ENCODE measurements around the gene SSBP2. TPM values are rescaled to one million over a fixed set of nuclear protein-coding genes. Genes with fewer than 3 reads are reported as not detected.
"Not testable (repeated sequence)": the region's sequence is repeated elsewhere in the genome, so short reads cannot be mapped to it uniquely, and the experiment has no call there.

The SSBP2 gene
- total RNA-seq, 1 experiment from 2014 or later: 4.7 TPM

DNA sequence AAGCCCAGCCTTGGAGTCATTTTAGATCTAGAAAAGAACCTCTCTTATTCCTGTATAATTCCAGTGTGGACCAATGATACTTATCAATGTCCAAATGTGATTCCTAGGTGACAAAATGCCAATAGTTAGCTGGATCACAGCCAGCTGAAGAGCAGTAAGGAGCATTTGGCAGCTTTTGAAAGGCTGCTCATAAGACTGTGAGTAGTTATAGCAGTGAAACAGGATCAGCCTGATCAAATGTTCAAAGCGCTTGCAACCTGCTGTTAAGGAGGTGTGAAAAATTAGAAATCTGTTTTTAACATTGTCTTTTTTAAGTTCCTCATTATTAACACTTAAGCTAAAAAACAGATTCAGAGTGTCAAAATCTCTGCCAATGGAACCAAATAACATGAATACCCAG lies 85.1 kb downstream of the SSBP2 start:
- no peak for DNase-seq (ENCODE audit: low spot score)

DNA sequence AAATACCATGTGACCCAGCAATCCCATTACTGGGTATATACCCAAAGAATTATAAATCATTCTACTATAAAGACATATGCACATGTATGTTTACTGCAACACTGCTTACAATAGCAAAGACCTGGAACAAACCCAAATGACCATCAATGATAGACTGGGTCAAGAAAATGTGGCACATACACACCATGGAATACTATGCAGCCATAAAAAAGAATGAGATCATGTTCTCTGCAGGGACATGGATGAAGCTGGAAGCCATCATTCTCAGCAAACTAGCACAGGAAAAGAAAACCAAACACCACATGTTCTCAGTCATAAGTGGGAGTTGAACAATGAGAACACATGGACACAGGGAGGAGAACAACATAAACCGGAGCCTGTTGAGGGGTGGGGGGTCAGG lies 90.3 kb downstream of the SSBP2 start:
- not testable (repeated sequence) for DNase-seq (ENCODE audit: low spot score)

- DNase-seq (ENCODE audit: low spot score): peak; percentile 68
Observed at GRCh38 chr5:81657386-81657785, 93.5 kb downstream of the SSBP2 start.

GRCh38 chr5:81656783-81657182 lies 94.1 kb downstream of the SSBP2 start:
- no peak for DNase-seq (ENCODE audit: low spot score)

DNA sequence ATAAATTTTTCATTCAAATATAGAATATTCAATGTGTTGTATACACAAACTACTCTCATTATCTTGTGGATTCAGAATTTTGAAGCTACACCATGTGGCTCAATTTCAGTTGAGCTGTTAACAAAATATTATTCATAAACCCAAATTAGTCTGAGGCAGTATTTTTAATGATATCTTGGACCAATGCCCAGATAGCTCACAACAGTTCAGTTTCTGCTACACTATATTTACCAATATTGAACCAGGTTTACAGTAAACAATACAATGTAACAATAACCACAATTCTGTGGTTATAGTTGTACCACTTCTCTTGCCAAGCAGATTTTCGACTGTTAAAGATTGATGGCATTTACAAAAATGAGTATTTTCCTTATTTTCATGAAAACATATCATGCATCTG lies 99.9 kb downstream of the SSBP2 start:
- DNase-seq (ENCODE audit: low spot score): no peak

GRCh38 chr5:81646469-81646995 lies 104.4 kb downstream of the SSBP2 start:
- DNase-seq (ENCODE audit: low spot score): no peak

- DNase-seq (ENCODE audit: low spot score): no peak
Observed at GRCh38 chr5:81642210-81642609, 108.7 kb downstream of the SSBP2 start.

- no peak for DNase-seq (ENCODE audit: low spot score)
Observed at GRCh38 chr5:81639556-81639955, 111.3 kb downstream of the SSBP2 start.

DNA sequence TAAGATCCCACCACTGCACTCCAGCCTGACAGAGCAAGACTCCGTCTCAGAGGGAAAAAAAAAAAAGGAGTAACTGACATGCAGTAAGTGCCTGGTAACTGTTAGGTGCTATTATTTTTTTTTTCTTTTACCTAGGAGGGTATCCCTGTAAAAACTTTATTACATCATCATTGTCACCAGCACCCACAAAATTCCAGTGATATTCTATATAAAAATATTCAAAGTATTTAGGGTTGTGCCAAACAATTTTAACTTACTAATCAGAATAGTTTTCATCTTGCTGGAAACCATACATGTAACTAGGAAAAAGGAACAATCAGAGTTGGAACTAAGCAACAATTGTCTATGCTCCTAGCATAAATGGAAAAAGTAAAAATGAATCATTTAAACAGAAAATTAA lies 112.4 kb downstream of the SSBP2 start:
- no peak for DNase-seq (ENCODE audit: low spot score)

DNA sequence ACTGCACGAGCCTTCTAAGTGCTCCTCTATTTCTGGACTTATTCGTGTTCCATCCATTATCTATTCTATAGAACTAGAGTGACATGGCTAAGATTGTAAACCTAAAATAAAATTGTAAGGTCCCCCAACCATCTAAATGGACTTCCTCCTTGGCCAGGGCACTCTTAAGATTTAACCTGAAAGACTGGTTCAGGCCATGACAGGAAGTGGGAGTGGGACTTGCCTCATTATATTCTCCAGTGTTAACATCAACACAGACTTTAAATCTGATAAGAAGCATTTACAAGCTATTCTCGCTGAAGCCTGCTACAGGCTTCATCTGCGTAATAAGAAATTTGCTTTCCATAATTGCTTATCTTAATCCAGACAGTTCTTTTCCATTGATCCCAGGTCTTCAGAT lies 117.0 kb downstream of the SSBP2 start:
- peak; percentile 61 for DNase-seq (ENCODE audit: low spot score)

GRCh38 chr5:81633471-81633870 lies 117.4 kb downstream of the SSBP2 start:
- no peak for DNase-seq (ENCODE audit: low spot score)

GRCh38 chr5:81632679-81633078 lies 118.2 kb downstream of the SSBP2 start:
- no peak for DNase-seq (ENCODE audit: low spot score)

GRCh38 chr5:81631621-81632020 lies 119.3 kb downstream of the SSBP2 start:
- DNase-seq (ENCODE audit: low spot score): no peak

DNA sequence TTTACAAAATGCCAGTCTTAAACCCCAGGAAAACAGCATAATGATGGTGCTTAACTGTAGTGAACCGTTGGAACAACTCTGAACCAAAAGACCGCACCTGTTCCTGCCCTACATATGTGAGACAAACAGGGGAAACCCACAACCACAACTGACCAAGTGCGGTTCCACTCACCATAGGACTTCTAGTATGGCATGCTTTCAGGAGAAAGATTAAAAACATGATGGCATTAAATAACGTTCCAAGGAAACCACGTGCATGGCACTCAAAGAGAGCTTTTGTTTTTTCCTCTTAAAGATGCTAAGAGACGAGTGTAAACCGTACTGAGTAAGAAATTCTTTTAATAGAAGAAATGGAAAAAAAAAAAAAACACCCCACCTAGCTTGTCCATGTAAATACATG lies 119.8 kb downstream of the SSBP2 start:
- DNase-seq (ENCODE audit: low spot score): no peak

DNA sequence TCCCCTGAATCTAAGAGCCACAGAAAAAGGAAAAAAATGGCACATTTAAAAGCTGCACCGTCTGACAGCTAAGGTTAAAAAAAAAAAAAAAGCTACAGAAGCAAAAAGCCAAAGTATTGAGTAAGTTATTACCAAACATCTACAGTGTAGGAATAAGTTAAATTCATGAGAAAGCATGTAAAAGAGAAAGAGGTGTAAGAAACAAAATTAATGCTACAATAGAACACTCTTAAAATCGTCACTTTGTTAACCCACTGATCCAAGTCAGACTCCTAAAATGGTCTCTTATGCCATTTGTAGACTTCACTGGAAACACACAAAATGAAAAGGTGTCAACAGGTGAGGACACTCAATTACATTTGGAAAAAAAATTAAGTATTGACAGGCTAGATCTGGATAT lies 120.2 kb downstream of the SSBP2 start:
- no peak for DNase-seq (ENCODE audit: low spot score)

DNA sequence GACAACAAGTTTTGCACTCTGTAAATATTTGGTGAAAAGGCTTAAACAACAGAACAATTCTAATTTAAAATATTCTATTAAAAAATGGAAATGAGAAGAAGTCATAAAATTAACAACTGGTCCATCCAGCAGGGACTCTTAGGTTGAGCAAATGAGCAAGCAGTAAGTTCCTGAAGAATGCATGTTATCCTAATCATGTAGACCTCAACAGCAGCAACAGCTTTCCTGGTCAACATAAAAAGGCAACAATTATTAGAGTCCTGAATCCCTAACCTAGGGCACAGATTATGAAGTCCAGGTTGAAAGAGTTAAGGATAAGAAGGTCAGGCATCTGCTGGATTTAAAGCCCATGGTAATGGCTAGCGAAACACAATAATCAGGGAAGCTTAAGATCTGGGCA lies 120.9 kb downstream of the SSBP2 start:
- no peak for DNase-seq (ENCODE audit: low spot score)

GRCh38 chr5:81628061-81628460 lies 122.8 kb downstream of the SSBP2 start:
- not testable (repeated sequence) for DNase-seq (ENCODE audit: low spot score)

- DNase-seq (ENCODE audit: low spot score): peak; percentile 85
Observed at GRCh38 chr5:81626524-81626923, 124.4 kb downstream of the SSBP2 start.

GRCh38 chr5:81609810-81610375 lies 141.0 kb downstream of the SSBP2 start:
- no peak for DNase-seq (ENCODE audit: low spot score)

- no peak for DNase-seq (ENCODE audit: low spot score)
Observed at GRCh38 chr5:81608976-81609375, 141.9 kb downstream of the SSBP2 start.

- DNase-seq (ENCODE audit: low spot score): no peak
Observed at GRCh38 chr5:81607693-81608092, 143.2 kb downstream of the SSBP2 start.

DNA sequence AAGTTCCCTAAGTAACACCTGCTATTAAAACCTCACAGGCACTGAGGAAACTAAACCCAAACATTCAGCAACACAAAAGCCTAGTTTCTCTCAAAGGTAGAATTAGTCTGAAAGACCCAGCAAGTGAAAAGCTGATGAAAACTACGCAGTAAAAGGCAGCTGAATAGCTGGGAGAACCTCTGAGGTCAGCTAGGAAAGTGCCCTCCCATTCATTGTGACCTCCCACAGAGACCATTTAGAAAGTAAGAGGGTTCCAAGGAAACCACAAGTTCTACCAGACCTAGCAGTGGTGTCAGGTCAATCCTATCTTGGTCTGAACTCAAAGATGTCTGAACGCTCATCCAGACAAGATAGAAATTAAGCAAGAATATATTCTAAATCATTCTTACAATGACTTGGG lies 144.7 kb downstream of the SSBP2 start:
- no peak for DNase-seq (ENCODE audit: low spot score)

DNA sequence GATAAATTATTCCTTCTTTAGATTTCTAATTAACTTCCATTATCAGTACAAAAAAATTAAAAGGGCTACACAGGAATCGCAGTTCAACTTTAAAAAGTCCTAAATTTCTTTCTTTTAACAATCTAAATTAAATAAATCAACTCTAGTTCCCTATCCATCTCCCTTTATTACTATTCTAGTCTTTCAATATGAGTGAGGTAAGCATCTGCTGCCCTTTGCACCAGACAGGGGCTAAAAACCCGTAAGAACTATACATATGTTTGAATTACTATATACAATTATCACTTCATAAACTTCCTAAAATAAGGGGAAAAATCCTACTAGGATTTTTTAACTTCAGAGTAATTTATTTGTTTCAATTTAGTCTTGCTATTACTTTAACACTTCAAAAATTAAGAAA lies 145.6 kb downstream of the SSBP2 start:
- DNase-seq (ENCODE audit: low spot score): no peak

DNA sequence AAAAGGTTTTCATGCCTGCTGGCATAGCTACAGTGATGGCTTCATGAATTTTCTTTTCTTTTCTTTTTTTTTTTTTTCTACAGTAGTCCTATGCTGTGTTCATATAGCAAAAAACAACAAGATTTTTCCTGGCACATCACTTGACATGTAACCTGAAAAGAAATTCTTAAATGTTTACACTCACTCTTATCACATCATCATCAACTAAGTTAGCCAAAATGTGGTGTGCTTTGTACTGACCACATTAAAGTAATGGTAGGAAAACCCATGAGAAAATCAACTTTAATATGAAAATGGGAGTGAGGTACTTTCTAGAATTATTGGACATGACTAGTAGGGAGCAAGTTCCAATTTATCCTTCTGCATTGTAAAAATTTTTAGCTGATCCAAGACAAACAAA lies 146.7 kb downstream of the SSBP2 start:
- DNase-seq (ENCODE audit: low spot score): no peak
